K562 (cell line): ENCODE measurements around the gene UBXN1. TPM values are rescaled to one million over a fixed set of nuclear protein-coding genes. Genes with fewer than 3 reads are reported as not detected.
A peak's percentile ranks its signal among the peaks of the same experiment; 100 is the strongest.

Experiments
- BRCA1 ChIP-seq, 2 experiments: fragments of 450-650 bp in 1 of 2; sonication (generic) in 1 of 2; formaldehyde crosslinking in 1 of 2; IDR thresholded peaks; 2 replicates each; pipeline versions ENCODE4 v1.5.0 to v1.6.1; 2017 to 2020; ENCODE audit warnings: mild to moderate bottlenecking in 1 of 2, missing genetic modification reagents in 1 of 2
- CC2D1A ChIP-seq: fragments of 450-650 bp; IDR thresholded peaks from 2 replicates; pipeline ENCODE4 v1.6.1; 2017; ENCODE audit warnings: mild to moderate bottlenecking
- DDX20 ChIP-seq: fragments of 450-650 bp; IDR thresholded peaks from 2 replicates; pipeline ENCODE4 v1.6.1; 2016; ENCODE audit warnings: missing genetic modification characterization, low read depth, mild to moderate bottlenecking, missing compliant biosample characterization, moderate library complexity
- EGR1 ChIP-seq: fragments of 450-650 bp; conservative IDR thresholded peaks from 2 replicates; pipeline ENCODE4 v1.6.1; 2017; ENCODE audit warnings: mild to moderate bottlenecking
- ELF1 ChIP-seq: fragments of 200-800 bp; sonication (Bioruptor generic); IDR thresholded peaks from 2 replicates; pipeline ENCODE4 v1.6.1; 2016; ENCODE audit warnings: missing genetic modification characterization, missing compliant biosample characterization
- ELK3 ChIP-seq: fragments of 450-650 bp; formaldehyde crosslinking; IDR thresholded peaks from 2 replicates; pipeline ENCODE4 v1.4.0; 2020; ENCODE audit warnings: mild to moderate bottlenecking
- GTF2B ChIP-seq: IDR thresholded peaks from 2 replicates; pipeline ENCODE4 v1.6.1; 2011; ENCODE audit not compliant: insufficient read length; ENCODE audit errors: extremely low read depth
- HNRNPH1 ChIP-seq: fragments of 200-400 bp; formaldehyde crosslinking; optimal IDR thresholded peaks from 2 replicates; pipeline ENCODE3; 2017; ENCODE audit warnings: low read depth, mild to moderate bottlenecking, low read length, moderate library complexity
- HNRNPLL ChIP-seq: fragments of 200-400 bp; formaldehyde crosslinking; IDR thresholded peaks from 2 replicates; pipeline ENCODE4 v1.6.1; 2017; ENCODE audit warnings: low read length, low read depth, mild to moderate bottlenecking; ENCODE audit not compliant: poor library complexity, severe bottlenecking
- JUND ChIP-seq, 2 experiments: IDR thresholded peaks; 2 replicates in 1 of 2; 3 replicates in 1 of 2; pipeline ENCODE4 v1.6.1; 2011; ENCODE audit warnings: borderline replicate concordance in 2 of 2, low read depth in 2 of 2, low read length in 2 of 2, improper control_type of control experiment in 1 of 2, missing biosample characterization in 1 of 2, missing genetic modification characterization in 1 of 2, missing genetic modification reagents in 1 of 2
- MAFG ChIP-seq: fragments of 450-650 bp; conservative IDR thresholded peaks from 2 replicates; pipeline ENCODE4 v1.6.1; 2016; ENCODE audit warnings: missing genetic modification characterization, missing compliant biosample characterization
- MAFK ChIP-seq: IDR thresholded peaks from 2 replicates; pipeline ENCODE4 v1.6.1; 2011; ENCODE audit warnings: low read length, improper control_type of control experiment
- POLR2A ChIP-seq: fragments of 450-650 bp; conservative IDR thresholded peaks from 2 replicates; pipeline ENCODE4 v1.6.1; 2016
- PYGO2 ChIP-seq: fragments of 450-650 bp; IDR thresholded peaks from 2 replicates; pipeline ENCODE4 v1.6.1; 2016; ENCODE audit warnings: mild to moderate bottlenecking, missing genetic modification characterization, moderate library complexity, missing compliant biosample characterization
- RCOR1 ChIP-seq, 2 experiments: IDR thresholded peaks; 2 replicates each; pipeline ENCODE4 v1.6.1; 2012; ENCODE audit warnings: low read depth in 2 of 2, low read length in 2 of 2, borderline replicate concordance in 1 of 2, improper control_type of control experiment in 1 of 2
- SIN3B ChIP-seq: fragments of 450-650 bp; IDR thresholded peaks from 2 replicates; pipeline ENCODE4 v1.6.1; 2017; ENCODE audit warnings: low read depth, mild to moderate bottlenecking, moderate library complexity
- SMC3 ChIP-seq: conservative IDR thresholded peaks from 2 replicates; pipeline ENCODE4 v1.6.1; 2011; ENCODE audit warnings: low read depth, low read length, improper control_type of control experiment; ENCODE audit not compliant: insufficient read depth
- TSC22D4 ChIP-seq: fragments of 450-650 bp; IDR thresholded peaks from 2 replicates; pipeline ENCODE4 v1.6.1; 2016; ENCODE audit warnings: missing genetic modification characterization, missing biosample characterization, control low read depth
- YY1 ChIP-seq, 3 experiments: IDR thresholded peaks; 2 replicates each; pipeline ENCODE4 v1.6.1; 2011; ENCODE audit warnings: low read length in 2 of 3, mild to moderate bottlenecking in 2 of 3, moderate library complexity in 2 of 3, borderline replicate concordance in 1 of 3, control low read depth in 1 of 3, low read depth in 1 of 3; ENCODE audit not compliant: insufficient read depth in 3 of 3, insufficient replicate concordance in 2 of 3, control insufficient read depth in 1 of 3, insufficient read length in 1 of 3; ENCODE audit errors: extremely low read depth in 1 of 3
- ZFP36 ChIP-seq: fragments of 150-350 bp; IDR thresholded peaks from 2 replicates; pipeline ENCODE4 v1.6.1; 2018; ENCODE audit warnings: low read length, low read depth; ENCODE audit not compliant: partially characterized antibody
- ZNF277 ChIP-seq: fragments of 250-450 bp; sonication (Bioruptor Pico); IDR thresholded peaks from 2 replicates; pipeline ENCODE4 v1.8.0; 2022; ENCODE audit warnings: inconsistent platforms, mild to moderate bottlenecking, moderate library complexity, borderline replicate concordance
- polyA plus RNA-seq, 8 experiments: library from polyadenylated mRNA; depleted of rRNA in 4 of 8; stranded (reverse) in 5 of 8; unstranded in 3 of 8; fragments of >200 nt; fragmentation: Nextera tagmentation in 2 of 8; fragmentation: Illumina TruSeq in 1 of 8; extraction: Ambion mirVana in 2 of 8; extraction: Trizol in 1 of 8; gene quantifications; 2 replicates each; pipeline versions ENCODE4 v1.2.1 to v1.2.3, GENCODE V29; 2011 to 2014; ENCODE audit warnings: inconsistent platforms in 1 of 8, missing spikeins in 1 of 8
- total RNA-seq, 7 experiments: library from RNA; depleted of rRNA in 6 of 7; stranded (reverse); fragments of >200 nt in 6 of 7; fragmentation: Illumina TruSeq in 2 of 7; extraction: Trizol in 2 of 7; gene quantifications; 2 replicates each; pipeline versions ENCODE4 v1.2.1 to v1.2.3, GENCODE V29; 2011 to 2021; ENCODE audit warnings: low replicate concordance in 1 of 7
- TF ChIP-seq, protein P1 (sequence below): fragments of 450-650 bp; IDR thresholded peaks from one replicate; pipeline ENCODE4 v1.6.1; 2018; ENCODE audit warnings: mild to moderate bottlenecking, moderate library complexity; ENCODE audit not compliant: partially characterized antibody

Gene UBXN1
- total and polyA plus RNA-seq, 9 of the 15 experiments (the other 6 are each of a cell fraction or from before 2014, with no cell fraction given) = 4.8 to 263 (median 99.7) TPM

- TF ChIP-seq SIN3B = no peak
- no peak for TF ChIP-seq PYGO2
- no peak for TF ChIP-seq GTF2B
- TF ChIP-seq JUND (IDR thresholded peaks at IDR 0.05; ENCODE audit: borderline replicate concordance, low read depth, low read length) = 0 out of 2 replicates have a peak, but pooled peaks have one; percentile 13
- peak; percentile 47; the same call in 1 of the 3 replicates for TF ChIP-seq JUND (tag; IDR thresholded peaks at IDR 0.05; ENCODE audit: borderline replicate concordance, low read depth, low read length)
- TF ChIP-seq HNRNPH1 = no peak
- no peak for TF ChIP-seq ELF1
- TF ChIP-seq ELK3 = no peak
- peak in 1 of 2 experiments; percentile 55; a peak in 2 of 4 replicates for TF ChIP-seq RCOR1 (IDR thresholded peaks at IDR 0.05; ENCODE audit: borderline replicate concordance in 1 of 2, low read depth in 2 of 2, low read length in 2 of 2)
- TF ChIP-seq BRCA1 (IDR thresholded peaks at IDR 0.05) = no peak
- TF ChIP-seq BRCA1 (CRISPR knock-in tag; IDR thresholded peaks at IDR 0.05) = no peak
- no peak for TF ChIP-seq DDX20 (tag)
- TF ChIP-seq, protein P1, sequence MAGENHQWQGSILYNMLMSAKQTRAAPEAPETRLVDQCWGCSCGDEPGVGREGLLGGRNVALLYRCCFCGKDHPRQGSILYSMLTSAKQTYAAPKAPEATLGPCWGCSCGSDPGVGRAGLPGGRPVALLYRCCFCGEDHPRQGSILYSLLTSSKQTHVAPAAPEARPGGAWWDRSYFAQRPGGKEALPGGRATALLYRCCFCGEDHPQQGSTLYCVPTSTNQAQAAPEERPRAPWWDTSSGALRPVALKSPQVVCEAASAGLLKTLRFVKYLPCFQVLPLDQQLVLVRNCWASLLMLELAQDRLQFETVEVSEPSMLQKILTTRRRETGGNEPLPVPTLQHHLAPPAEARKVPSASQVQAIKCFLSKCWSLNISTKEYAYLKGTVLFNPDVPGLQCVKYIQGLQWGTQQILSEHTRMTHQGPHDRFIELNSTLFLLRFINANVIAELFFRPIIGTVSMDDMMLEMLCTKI = no peak
- no peak for TF ChIP-seq ZNF277 (CRISPR knock-in tag)
- peak in 1 of 3 experiments; percentile 9 for TF ChIP-seq YY1 (IDR thresholded peaks at IDR 0.05; ENCODE audit: borderline replicate concordance in 1 of 3, control insufficient read depth in 1 of 3, extremely low read depth in 1 of 3, insufficient read depth in 3 of 3, insufficient read length in 1 of 3, insufficient replicate concordance in 2 of 3, low read depth in 1 of 3, low read length in 2 of 3)
- no peak for TF ChIP-seq POLR2A
- TF ChIP-seq MAFK = 0 out of 2 replicates have a peak, but pooled peaks have one; percentile 6
- peak; percentile 38 for TF ChIP-seq ZFP36
- no peak for TF ChIP-seq TSC22D4 (tag)
- peak; percentile 16; the same call in 1 of the 2 replicates for TF ChIP-seq MAFG (tag)
- peak; percentile 51; the same call in 1 of the 2 replicates for TF ChIP-seq CC2D1A
- peak; percentile 79 for TF ChIP-seq SMC3
- TF ChIP-seq EGR1 = peak; percentile 60
- TF ChIP-seq HNRNPLL = no peak
These were observed 15.7 kb upstream of the UBXN1 start (continued) for GRCh38 chr11:62694455-62695167.
